ENCODE measurements around the gene COQ10A. TPM values are rescaled to one million over a fixed set of nuclear protein-coding genes. Genes with fewer than 3 reads are reported as not detected.

COQ10A gene
- total RNA-seq, 4 donors from 2014 or later, result 1.6 to 9.5 (median 4.1) TPM

DNA sequence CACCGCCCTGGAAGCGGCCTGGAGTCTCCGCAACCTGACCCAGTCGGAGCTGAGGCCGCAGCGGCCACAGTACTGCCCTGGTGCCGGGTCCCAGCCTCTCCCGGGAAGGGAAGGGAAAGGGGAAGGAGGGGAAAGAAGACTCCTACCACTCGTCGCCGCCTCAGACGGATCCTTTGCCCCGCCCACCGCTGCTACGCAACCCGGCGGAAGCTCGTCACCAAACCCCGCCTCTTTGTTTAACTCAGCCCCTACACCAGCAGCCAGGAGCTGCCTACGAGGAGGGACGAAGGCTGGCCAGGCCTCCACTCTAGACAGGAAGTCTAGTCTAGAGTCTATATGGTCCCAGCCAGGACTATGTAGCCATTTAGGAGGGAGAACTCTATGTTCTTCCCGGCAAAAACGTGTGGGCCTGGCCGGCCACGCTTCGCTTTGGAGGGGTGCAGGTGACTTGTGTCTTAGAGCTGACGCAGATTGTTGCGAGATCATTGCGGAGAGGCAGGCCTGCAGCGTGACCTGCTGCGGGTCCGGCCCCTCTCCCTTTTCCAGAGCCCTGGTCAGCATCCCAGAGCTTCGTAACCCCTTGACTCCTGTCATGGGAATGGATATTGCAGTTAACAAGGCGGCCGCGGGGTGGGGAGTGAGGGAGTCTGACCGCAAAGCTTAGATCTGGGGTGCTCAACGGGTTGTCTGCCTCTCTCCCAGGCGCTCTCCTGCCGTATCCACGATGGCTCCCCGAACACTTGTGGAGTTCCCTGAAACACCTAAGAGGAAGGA, 44.8 kb upstream of the COQ10A start, which contains the start of gene RNF41:
TSS of gene RNF41 (minus strand) at position 166 of the 774 bp plus-strand sequence. CDS start 7,875 bp downstream, outside the sequence.
- Histone ChIP-seq H3K4me3 (peak within 1 kb of the TSS; percentile 73 to 89 (median 83)), H3K36me3 (peaks cover 0 to 26% (median 0%) of the 10 kb centered on the region in 3 donors), H3K27ac (peak within 1 kb of the TSS; percentile 94 to 99 (median 98)), H3K9me3 (no peaks in the 10 kb centered on the region), H3K27me3 (no peaks in the 10 kb centered on the region), H3K4me1 (peaks cover 33 to 69% (median 37%) of the 10 kb centered on the region in 3 donors)
- intact Hi-C loops (cut with DNase I), result no loop called here
- DNase-seq, result peak; percentile 83
- peak in 3 of 4 donors; percentile 94 to 98 (median 98) for TF ChIP-seq POLR2A (IDR thresholded peaks at IDR 0.05)
- TF ChIP-seq, protein P1, sequence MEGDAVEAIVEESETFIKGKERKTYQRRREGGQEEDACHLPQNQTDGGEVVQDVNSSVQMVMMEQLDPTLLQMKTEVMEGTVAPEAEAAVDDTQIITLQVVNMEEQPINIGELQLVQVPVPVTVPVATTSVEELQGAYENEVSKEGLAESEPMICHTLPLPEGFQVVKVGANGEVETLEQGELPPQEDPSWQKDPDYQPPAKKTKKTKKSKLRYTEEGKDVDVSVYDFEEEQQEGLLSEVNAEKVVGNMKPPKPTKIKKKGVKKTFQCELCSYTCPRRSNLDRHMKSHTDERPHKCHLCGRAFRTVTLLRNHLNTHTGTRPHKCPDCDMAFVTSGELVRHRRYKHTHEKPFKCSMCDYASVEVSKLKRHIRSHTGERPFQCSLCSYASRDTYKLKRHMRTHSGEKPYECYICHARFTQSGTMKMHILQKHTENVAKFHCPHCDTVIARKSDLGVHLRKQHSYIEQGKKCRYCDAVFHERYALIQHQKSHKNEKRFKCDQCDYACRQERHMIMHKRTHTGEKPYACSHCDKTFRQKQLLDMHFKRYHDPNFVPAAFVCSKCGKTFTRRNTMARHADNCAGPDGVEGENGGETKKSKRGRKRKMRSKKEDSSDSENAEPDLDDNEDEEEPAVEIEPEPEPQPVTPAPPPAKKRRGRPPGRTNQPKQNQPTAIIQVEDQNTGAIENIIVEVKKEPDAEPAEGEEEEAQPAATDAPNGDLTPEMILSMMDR (IDR thresholded peaks at IDR 0.05), result peak in 2 of 6 experiments; percentile 9 to 20
- WGBS, 2 donors, result 1 to 2% methylated on average over 29 to 32 of the region's 42 CpGs

DNA sequence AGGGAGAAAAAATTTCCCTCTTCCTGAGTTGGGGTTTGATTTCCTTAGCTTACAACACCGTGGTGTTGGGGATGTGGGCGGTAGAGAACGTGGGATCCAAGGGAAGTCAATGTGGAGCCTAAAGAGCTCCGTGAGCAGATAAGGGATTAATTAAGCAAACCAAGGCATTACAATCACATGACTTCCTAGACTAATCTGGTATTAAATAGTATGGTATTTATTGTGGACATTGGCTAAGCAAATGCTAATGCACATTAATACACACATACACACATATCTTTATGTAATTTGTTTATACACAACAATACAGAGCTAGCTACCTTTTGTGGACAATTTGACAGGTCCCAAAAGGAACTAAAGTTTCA, 44.2 kb upstream of the COQ10A start:
- H3K4me3 ChIP-seq, result peak overlapping the region; percentile 73 to 89 (median 83)
- no peaks in the 10 kb centered on the region for H3K9me3 ChIP-seq
- WGBS, 2 donors, result 13 to 17% methylated on average over 4 of the region's 4 CpGs
- no peaks in the 10 kb centered on the region for H3K27me3 ChIP-seq
- intact Hi-C loops (cut with DNase I), result no loop called here
- DNase-seq, result no peak
- peak overlapping the region; percentile 94 to 99 (median 98) for H3K27ac ChIP-seq
- peaks cover 33 to 66% (median 37%) of the 10 kb centered on the region in 3 donors for H3K4me1 ChIP-seq
- peaks cover 0 to 26% (median 0%) of the 10 kb centered on the region in 3 donors for H3K36me3 ChIP-seq
- no peak for TF ChIP-seq POLR2A (IDR thresholded peaks at IDR 0.05)
- TF ChIP-seq, protein P1 (IDR thresholded peaks at IDR 0.05), result no peak

DNA sequence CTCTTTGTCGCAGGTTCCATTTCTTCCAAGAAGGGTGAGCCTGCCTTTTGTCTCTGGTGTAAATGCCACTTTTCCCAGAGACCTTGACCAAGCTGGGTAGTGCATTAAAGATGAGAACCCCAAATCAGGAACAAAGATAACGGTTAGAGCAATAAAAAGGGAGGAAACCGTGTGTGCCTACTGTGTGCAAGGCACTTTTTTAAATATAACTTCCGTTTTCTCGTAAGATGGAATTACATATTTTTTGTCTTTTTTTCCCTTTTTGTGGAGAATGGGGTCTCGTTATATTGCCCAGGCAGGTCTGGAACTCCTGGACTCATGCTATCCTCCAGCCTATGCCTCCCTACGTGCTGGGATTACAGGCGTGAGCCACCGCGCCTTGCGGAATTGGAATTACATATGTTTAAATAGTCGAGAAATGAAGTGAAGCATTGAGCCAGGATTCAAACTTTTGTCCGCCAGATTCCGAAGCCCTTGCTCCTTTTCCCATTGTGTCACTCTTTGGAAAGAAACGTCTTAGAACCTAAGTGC, 43.1 kb upstream of the COQ10A start:
- H3K27ac ChIP-seq, result peak overlapping the region; percentile 80 to 99 (median 92)
- DNase-seq, result no peak
- no peaks in the 10 kb centered on the region for H3K27me3 ChIP-seq
- H3K4me3 ChIP-seq, result peak overlapping the region; percentile 67 to 81 (median 69)
- H3K9me3 ChIP-seq, result no peaks in the 10 kb centered on the region
- peaks cover 0 to 31% (median 2%) of the 10 kb centered on the region in 3 donors for H3K36me3 ChIP-seq
- 21 to 26% methylated on average over 15 of the region's 15 CpGs for WGBS, 2 donors
- TF ChIP-seq, protein P1 (IDR thresholded peaks at IDR 0.05), result no peak
- no peak for TF ChIP-seq POLR2A (IDR thresholded peaks at IDR 0.05)
- H3K4me1 ChIP-seq, result peaks cover 33 to 59% (median 37%) of the 10 kb centered on the region in 3 donors
- intact Hi-C loops (cut with DNase I), result no loop called here

DNA sequence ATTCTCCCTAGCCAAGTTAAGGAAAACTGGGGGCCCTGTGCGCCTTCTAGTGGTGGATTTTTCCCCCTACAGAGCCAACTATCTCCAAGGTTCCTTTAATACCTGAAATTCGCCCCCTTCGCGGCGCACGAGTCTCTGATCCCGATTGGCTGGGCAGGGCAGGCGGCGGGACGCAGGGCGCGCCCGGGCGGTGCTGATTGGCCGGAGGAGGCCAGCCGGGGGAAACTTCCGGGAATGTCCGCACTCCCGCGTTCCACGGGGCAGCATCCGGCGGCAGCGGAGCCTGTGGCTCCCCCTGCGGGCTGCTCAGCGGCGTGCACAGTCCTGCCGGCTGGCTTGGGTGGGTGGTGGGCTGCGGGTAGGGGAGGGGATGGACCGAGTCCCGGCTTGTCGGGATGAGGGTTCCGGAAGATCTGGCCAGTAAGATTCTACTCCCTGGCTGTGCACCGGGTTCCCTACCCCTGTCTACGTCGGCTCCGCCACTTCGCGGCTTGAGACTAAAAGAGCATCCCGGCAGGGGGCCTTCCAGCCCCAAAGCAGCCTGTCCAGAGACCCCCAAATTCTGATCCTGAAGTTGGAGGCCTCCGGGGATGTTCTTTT, 42.5 kb upstream of the COQ10A start, which contains the start of gene NABP2:
TSS of gene NABP2 (plus strand) at position 241 of the 600 bp plus-strand sequence. CDS start 515 bp downstream, outside the sequence.
- H3K36me3 ChIP-seq, result peaks cover 0 to 37% (median 7%) of the 10 kb centered on the region in 3 donors
- peak; percentile 74 for DNase-seq
- 0% methylated on average over 1 to 16 of the region's 41 CpGs for WGBS, 2 donors
- peaks cover 33 to 54% (median 37%) of the 10 kb centered on the region in 3 donors for H3K4me1 ChIP-seq
- peak within 1 kb of the TSS; percentile 67 to 81 (median 69) for H3K4me3 ChIP-seq
- no peaks in the 10 kb centered on the region for H3K9me3 ChIP-seq
- intact Hi-C loops (cut with DNase I), result no loop called here
- H3K27me3 ChIP-seq, result no peaks in the 10 kb centered on the region
- peak within 1 kb of the TSS; percentile 80 to 99 (median 98) for H3K27ac ChIP-seq
- TF ChIP-seq POLR2A (IDR thresholded peaks at IDR 0.05), result peak in 2 of 4 donors; percentile 5 to 30
- TF ChIP-seq, protein P1 (IDR thresholded peaks at IDR 0.05), result peak; percentile 83 to 98 (median 90)
